GM23338 (cell line): ENCODE measurements around the gene UBTD1. TPM values are rescaled to one million over a fixed set of nuclear protein-coding genes. Genes with fewer than 3 reads are reported as not detected.

ENCODE experiments used
- ATAC-seq: fragments of 200-7000 bp; cut with Tn5 transposase; 3 replicates; pipeline ENCODE4 v1.9.1; 2020
- DNase-seq: peaks from one replicate; pipeline ENCODE4 v3.0.0-alpha.2; 2015; ENCODE audit warnings: low spot score
- H2AFZ ChIP-seq: fragments of 200-600 bp; sonication (generic); 2 replicates; pipeline ENCODE4 v1.8.0; 2016; ENCODE audit warnings: antibody characterized with exemption, mild to moderate bottlenecking, moderate library complexity
- H3F3A ChIP-seq: fragments of 200-600 bp; sonication (generic); replicated peaks from 2 replicates; pipeline ENCODE4 v1.8.0; 2017; ENCODE audit warnings: antibody characterized with exemption, mixed run types, low read depth
- H3K27ac ChIP-seq: fragments of 200-600 bp; sonication (generic); 2 replicates; pipeline ENCODE4 v1.6.1; 2016; ENCODE audit warnings: low read depth
- H3K27me3 ChIP-seq: fragments of 200-600 bp; sonication (generic); 2 replicates; pipeline ENCODE4 v1.8.0; 2016; ENCODE audit warnings: mild to moderate bottlenecking, mixed run types, moderate library complexity; ENCODE audit not compliant: insufficient read depth
- H3K36me3 ChIP-seq: fragments of 200-600 bp; sonication (generic); 2 replicates; pipeline ENCODE4 v1.8.0; 2016; ENCODE audit warnings: mild to moderate bottlenecking; ENCODE audit not compliant: insufficient read depth
- H3K4me1 ChIP-seq: fragments of 200-600 bp; sonication (generic); 2 replicates; pipeline ENCODE4 v1.8.0; 2016; ENCODE audit warnings: mild to moderate bottlenecking, moderate library complexity; ENCODE audit not compliant: insufficient read depth
- H3K4me2 ChIP-seq: fragments of 200-600 bp; sonication (generic); 2 replicates; pipeline ENCODE4 v1.7.1; 2017; ENCODE audit warnings: mixed run types
- H3K4me3 ChIP-seq: fragments of 200-600 bp; sonication (generic); 2 replicates; pipeline ENCODE4 v1.6.1; 2016; ENCODE audit warnings: mixed run types
- H3K79me2 ChIP-seq: fragments of 200-600 bp; sonication (generic); replicated peaks from 2 replicates; pipeline ENCODE4 v1.8.0; 2017; ENCODE audit warnings: mild to moderate bottlenecking; ENCODE audit not compliant: insufficient read depth
- H3K9me2 ChIP-seq: fragments of 200-600 bp; sonication (generic); 2 replicates; pipeline ENCODE4 v1.8.0; 2017; ENCODE audit not compliant: insufficient read depth
- H4K20me1 ChIP-seq: fragments of 200-600 bp; sonication (generic); replicated peaks from 2 replicates; pipeline ENCODE4 v1.8.0; 2017; ENCODE audit warnings: mild to moderate bottlenecking; ENCODE audit not compliant: insufficient read depth
- H3K27ac Mint-ChIP-seq: 2 replicates; pipeline ENCODE4 v1.8.0; 2020; ENCODE audit warnings: inconsistent platforms, mild to moderate bottlenecking, moderate library complexity, mixed read lengths
- H3K27me3 Mint-ChIP-seq: 3 replicates; pipeline ENCODE4 v1.8.0; 2022; ENCODE audit warnings: low read depth, mild to moderate bottlenecking, moderate library complexity, mixed read lengths, inconsistent platforms; ENCODE audit not compliant: insufficient read depth, poor library complexity
- H3K36me3 Mint-ChIP-seq: 3 replicates; pipeline ENCODE4 v1.8.0; 2021; ENCODE audit warnings: low read depth, mild to moderate bottlenecking, inconsistent platforms, moderate library complexity, mixed read lengths
- H3K4me1 Mint-ChIP-seq: 3 replicates; pipeline ENCODE4 v1.8.0; 2020; ENCODE audit warnings: mild to moderate bottlenecking, inconsistent platforms, mixed read lengths
- H3K4me3 Mint-ChIP-seq: 3 replicates; pipeline ENCODE4 v1.8.0; 2021; ENCODE audit warnings: moderate library complexity, mild to moderate bottlenecking, inconsistent platforms, mixed read lengths
- H3K9me3 Mint-ChIP-seq: 3 replicates; pipeline ENCODE4 v1.8.0; 2020; ENCODE audit warnings: moderate library complexity, mild to moderate bottlenecking, inconsistent platforms, mixed read lengths
- CREB1 ChIP-seq: fragments of 250-450 bp; sonication (Bioruptor Pico); IDR thresholded peaks from 2 replicates; pipeline ENCODE4 v1.5.0; 2020; ENCODE audit warnings: low read depth, mild to moderate bottlenecking, moderate library complexity
- EZH2 ChIP-seq: fragments of 200-600 bp; sonication (generic); IDR thresholded peaks from one replicate; pipeline ENCODE4 v1.8.0; 2017; ENCODE audit warnings: antibody characterized with exemption, mild to moderate bottlenecking, low read depth; ENCODE audit not compliant: unreplicated experiment
- EZH2phosphoT487 ChIP-seq: fragments of 200-600 bp; sonication (generic); IDR thresholded peaks from one replicate; pipeline ENCODE4 v1.8.1; 2018; ENCODE audit warnings: antibody characterized with exemption; ENCODE audit not compliant: unreplicated experiment
- JUNB ChIP-seq: IDR thresholded peaks from one replicate; pipeline ENCODE4 v1.6.1; 2016; ENCODE audit warnings: antibody characterized with exemption; ENCODE audit not compliant: unreplicated experiment
- NANOG ChIP-seq: IDR thresholded peaks from 2 replicates; pipeline ENCODE4 v1.6.1; 2016; ENCODE audit warnings: antibody characterized with exemption, borderline replicate concordance
- POLR2AphosphoS5 ChIP-seq: IDR thresholded peaks from 2 replicates; pipeline ENCODE4 v1.6.1; 2016; ENCODE audit warnings: antibody characterized with exemption, low read depth
- STAT1 ChIP-seq: IDR thresholded peaks from one replicate; pipeline ENCODE4 v1.6.1; 2016; ENCODE audit warnings: antibody characterized with exemption; ENCODE audit not compliant: unreplicated experiment
- ZNF114 ChIP-seq: fragments of 250-450 bp; sonication (Bioruptor Pico); IDR thresholded peaks from 2 replicates; pipeline ENCODE4 v1.5.0; 2020; ENCODE audit warnings: mild to moderate bottlenecking, moderate library complexity
- ZNF331 ChIP-seq: fragments of 250-450 bp; sonication (Bioruptor Pico); IDR thresholded peaks from 2 replicates; pipeline ENCODE4 v1.5.0; 2020; ENCODE audit warnings: low read depth, mild to moderate bottlenecking, moderate library complexity
- polyA plus RNA-seq: library from polyadenylated mRNA; unstranded; fragments of >200 nt; fragmentation: Nextera tagmentation; extraction: Ambion mirVana; gene quantifications from 2 replicates; pipeline ENCODE4 v1.2.1, GENCODE V29; 2016
- total RNA-seq: library from RNA; depleted of rRNA; stranded (reverse); fragments of >200 nt; shearing (Covaris generic); gene quantifications from 2 replicates; pipeline ENCODE4 v1.2.3, GENCODE V29; 2014
- TF ChIP-seq, protein P1 (sequence below), 2 experiments: fragments of 200-600 bp in 1 of 2; sonication (generic) in 1 of 2; conservative IDR thresholded peaks; 2 replicates each; pipeline versions ENCODE4 v1.5.1 to v1.6.1; 2016 to 2017; ENCODE audit warnings: antibody characterized with exemption in 2 of 2, low read depth in 2 of 2, mild to moderate bottlenecking in 2 of 2, moderate library complexity in 1 of 2
- TF ChIP-seq, protein P2 (sequence below): fragments of 250-450 bp; sonication (Bioruptor Pico); IDR thresholded peaks from 2 replicates; pipeline ENCODE4 v1.5.0; 2020; ENCODE audit warnings: mild to moderate bottlenecking, moderate library complexity

The UBTD1 gene
- total and polyA plus RNA-seq, 2 experiments from 2014 or later = 17.3 to 29.0 TPM

DNA sequence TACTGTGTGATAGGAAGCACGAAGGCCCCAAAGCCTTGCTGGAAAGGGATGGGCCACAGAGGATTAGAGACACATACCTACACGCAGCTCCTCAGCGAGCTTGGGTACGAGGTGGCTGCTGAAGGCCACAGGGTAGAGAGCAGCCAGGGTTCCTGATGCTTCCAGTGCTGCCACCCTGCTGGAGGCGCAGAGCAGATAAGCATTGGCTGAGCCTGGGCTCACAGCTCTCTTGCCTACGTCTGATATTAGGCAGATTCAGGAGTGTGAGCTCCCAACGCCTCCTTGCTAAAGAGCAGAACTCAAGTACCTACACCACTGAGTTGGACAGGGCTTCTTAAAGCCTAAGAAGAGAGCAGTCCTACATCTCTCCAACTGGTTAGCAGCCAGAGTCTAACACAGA lies 32.7 kb upstream of the UBTD1 start:
- Histone ChIP-seq H3K36me3 (peaks cover 75% of the 10 kb centered on the region), H3F3A (peaks cover 32% of the 10 kb centered on the region), H3K4me3 (no peak overlapping the region), H3K4me1 (no peaks in the 10 kb centered on the region), H3K9me2 (no peaks in the 10 kb centered on the region), H3K79me2 (no peaks in the 10 kb centered on the region), H3K27me3 (no peaks in the 10 kb centered on the region), H3K27ac (no peak overlapping the region), H2AFZ (no peak overlapping the region), H4K20me1 (peaks cover 5% of the 10 kb centered on the region), H3K4me2 (no peak overlapping the region)
- H3K9me3 Mint-ChIP-seq = no peaks in the 10 kb centered on the region
- H3K4me3 Mint-ChIP-seq = no peak overlapping the region
- TF ChIP-seq, protein P1, sequence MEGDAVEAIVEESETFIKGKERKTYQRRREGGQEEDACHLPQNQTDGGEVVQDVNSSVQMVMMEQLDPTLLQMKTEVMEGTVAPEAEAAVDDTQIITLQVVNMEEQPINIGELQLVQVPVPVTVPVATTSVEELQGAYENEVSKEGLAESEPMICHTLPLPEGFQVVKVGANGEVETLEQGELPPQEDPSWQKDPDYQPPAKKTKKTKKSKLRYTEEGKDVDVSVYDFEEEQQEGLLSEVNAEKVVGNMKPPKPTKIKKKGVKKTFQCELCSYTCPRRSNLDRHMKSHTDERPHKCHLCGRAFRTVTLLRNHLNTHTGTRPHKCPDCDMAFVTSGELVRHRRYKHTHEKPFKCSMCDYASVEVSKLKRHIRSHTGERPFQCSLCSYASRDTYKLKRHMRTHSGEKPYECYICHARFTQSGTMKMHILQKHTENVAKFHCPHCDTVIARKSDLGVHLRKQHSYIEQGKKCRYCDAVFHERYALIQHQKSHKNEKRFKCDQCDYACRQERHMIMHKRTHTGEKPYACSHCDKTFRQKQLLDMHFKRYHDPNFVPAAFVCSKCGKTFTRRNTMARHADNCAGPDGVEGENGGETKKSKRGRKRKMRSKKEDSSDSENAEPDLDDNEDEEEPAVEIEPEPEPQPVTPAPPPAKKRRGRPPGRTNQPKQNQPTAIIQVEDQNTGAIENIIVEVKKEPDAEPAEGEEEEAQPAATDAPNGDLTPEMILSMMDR (conservative IDR thresholded peaks at IDR 0.05; ENCODE audit: low read depth in 2 of 2) = no peak
- TF ChIP-seq ZNF331 (CRISPR knock-in tag) (no peak), ZNF114 (no peak), NANOG (no peak), CREB1 (CRISPR knock-in tag) (no peak), POLR2AphosphoS5 (no peak)
- H3K27ac Mint-ChIP-seq = no peak overlapping the region
- H3K4me1 Mint-ChIP-seq = peaks cover 5% of the 10 kb centered on the region; the same call in 1 of the 3 replicates
- peaks cover 1% of the 10 kb centered on the region for H3K27me3 Mint-ChIP-seq
- H3K36me3 Mint-ChIP-seq = peaks cover 90% of the 10 kb centered on the region
- ATAC-seq (no peak), DNase-seq (no peak)

DNA sequence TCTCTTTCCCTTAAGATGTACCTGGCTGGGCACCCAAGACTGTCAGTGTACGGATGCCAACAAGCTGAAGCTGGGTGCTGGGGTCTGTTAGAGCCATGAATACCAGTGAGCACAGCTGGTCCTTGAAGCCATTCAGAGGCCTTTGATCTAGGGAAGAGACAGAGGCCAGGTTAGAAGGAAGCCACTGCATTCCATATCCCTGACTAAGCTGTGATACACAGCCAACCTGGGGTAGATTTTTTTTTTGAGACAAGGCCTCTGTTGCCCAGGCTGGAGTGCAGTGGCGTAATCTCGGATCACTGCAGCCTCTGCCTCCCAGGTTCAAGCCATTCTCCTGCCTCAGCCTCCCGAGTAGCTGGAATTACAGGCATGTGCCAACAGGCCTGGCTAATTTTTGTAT lies 32.0 kb upstream of the UBTD1 start:
- DNase-seq (no peak), ATAC-seq (no peak)
- Histone ChIP-seq H3F3A (peaks cover 28% of the 10 kb centered on the region), H4K20me1 (peaks cover 11% of the 10 kb centered on the region), H3K27me3 (no peaks in the 10 kb centered on the region), H3K79me2 (no peaks in the 10 kb centered on the region), H3K9me2 (no peaks in the 10 kb centered on the region), H3K4me3 (no peak overlapping the region), H3K36me3 (peaks cover 74% of the 10 kb centered on the region), H3K27ac (no peak overlapping the region), H3K4me2 (no peak overlapping the region), H2AFZ (no peak overlapping the region), H3K4me1 (no peaks in the 10 kb centered on the region)
- H3K27me3 Mint-ChIP-seq = peaks cover 1% of the 10 kb centered on the region
- H3K27ac Mint-ChIP-seq = no peak overlapping the region
- H3K9me3 Mint-ChIP-seq = no peaks in the 10 kb centered on the region
- peaks cover 84% of the 10 kb centered on the region for H3K36me3 Mint-ChIP-seq
- H3K4me3 Mint-ChIP-seq = no peak overlapping the region
- H3K4me1 Mint-ChIP-seq = peaks cover 5% of the 10 kb centered on the region; the same call in 1 of the 3 replicates
- TF ChIP-seq NANOG = no peak
- TF ChIP-seq EZH2 = no peak
- TF ChIP-seq, protein P1 (conservative IDR thresholded peaks at IDR 0.05; ENCODE audit: low read depth in 2 of 2) = no peak
- no peak for TF ChIP-seq POLR2AphosphoS5
- TF ChIP-seq STAT1 = no peak
- TF ChIP-seq JUNB = no peak
- TF ChIP-seq CREB1 (CRISPR knock-in tag) = no peak
- TF ChIP-seq ZNF114 = no peak
- no peak for TF ChIP-seq ZNF331 (CRISPR knock-in tag)
- TF ChIP-seq, protein P2, sequence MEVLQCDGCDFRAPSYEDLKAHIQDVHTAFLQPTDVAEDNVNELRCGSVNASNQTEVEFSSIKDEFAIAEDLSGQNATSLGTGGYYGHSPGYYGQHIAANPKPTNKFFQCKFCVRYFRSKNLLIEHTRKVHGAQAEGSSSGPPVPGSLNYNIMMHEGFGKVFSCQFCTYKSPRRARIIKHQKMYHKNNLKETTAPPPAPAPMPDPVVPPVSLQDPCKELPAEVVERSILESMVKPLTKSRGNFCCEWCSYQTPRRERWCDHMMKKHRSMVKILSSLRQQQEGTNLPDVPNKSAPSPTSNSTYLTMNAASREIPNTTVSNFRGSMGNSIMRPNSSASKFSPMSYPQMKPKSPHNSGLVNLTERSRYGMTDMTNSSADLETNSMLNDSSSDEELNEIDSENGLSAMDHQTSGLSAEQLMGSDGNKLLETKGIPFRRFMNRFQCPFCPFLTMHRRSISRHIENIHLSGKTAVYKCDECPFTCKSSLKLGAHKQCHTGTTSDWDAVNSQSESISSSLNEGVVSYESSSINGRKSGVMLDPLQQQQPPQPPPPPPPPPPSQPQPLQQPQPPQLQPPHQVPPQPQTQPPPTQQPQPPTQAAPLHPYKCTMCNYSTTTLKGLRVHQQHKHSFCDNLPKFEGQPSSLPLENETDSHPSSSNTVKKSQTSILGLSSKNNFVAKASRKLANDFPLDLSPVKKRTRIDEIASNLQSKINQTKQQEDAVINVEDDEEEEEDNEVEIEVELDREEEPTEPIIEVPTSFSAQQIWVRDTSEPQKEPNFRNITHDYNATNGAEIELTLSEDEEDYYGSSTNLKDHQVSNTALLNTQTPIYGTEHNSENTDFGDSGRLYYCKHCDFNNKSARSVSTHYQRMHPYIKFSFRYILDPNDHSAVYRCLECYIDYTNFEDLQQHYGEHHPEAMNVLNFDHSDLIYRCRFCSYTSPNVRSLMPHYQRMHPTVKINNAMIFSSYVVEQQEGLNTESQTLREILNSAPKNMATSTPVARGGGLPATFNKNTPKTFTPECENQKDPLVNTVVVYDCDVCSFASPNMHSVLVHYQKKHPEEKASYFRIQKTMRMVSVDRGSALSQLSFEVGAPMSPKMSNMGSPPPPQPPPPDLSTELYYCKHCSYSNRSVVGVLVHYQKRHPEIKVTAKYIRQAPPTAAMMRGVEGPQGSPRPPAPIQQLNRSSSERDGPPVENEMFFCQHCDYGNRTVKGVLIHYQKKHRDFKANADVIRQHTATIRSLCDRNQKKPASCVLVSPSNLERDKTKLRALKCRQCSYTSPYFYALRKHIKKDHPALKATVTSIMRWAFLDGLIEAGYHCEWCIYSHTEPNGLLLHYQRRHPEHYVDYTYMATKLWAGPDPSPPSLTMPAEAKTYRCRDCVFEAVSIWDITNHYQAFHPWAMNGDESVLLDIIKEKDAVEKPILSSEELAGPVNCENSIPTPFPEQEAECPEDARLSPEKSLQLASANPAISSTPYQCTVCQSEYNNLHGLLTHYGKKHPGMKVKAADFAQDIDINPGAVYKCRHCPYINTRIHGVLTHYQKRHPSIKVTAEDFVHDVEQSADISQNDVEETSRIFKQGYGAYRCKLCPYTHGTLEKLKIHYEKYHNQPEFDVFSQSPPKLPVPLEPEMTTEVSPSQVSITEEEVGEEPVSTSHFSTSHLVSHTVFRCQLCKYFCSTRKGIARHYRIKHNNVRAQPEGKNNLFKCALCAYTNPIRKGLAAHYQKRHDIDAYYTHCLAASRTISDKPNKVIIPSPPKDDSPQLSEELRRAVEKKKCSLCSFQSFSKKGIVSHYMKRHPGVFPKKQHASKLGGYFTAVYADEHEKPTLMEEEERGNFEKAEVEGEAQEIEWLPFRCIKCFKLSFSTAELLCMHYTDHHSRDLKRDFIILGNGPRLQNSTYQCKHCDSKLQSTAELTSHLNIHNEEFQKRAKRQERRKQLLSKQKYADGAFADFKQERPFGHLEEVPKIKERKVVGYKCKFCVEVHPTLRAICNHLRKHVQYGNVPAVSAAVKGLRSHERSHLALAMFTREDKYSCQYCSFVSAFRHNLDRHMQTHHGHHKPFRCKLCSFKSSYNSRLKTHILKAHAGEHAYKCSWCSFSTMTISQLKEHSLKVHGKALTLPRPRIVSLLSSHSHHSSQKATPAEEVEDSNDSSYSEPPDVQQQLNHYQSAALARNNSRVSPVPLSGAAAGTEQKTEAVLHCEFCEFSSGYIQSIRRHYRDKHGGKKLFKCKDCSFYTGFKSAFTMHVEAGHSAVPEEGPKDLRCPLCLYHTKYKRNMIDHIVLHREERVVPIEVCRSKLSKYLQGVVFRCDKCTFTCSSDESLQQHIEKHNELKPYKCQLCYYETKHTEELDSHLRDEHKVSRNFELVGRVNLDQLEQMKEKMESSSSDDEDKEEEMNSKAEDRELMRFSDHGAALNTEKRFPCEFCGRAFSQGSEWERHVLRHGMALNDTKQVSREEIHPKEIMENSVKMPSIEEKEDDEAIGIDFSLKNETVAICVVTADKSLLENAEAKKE (CRISPR knock-in tag) = no peak
- TF ChIP-seq EZH2phosphoT487 = no peak
